Ramos (cell line): ENCODE measurements around the gene SRP72.
"Not testable (repeated sequence)": the region's sequence is repeated elsewhere in the genome, so short reads cannot be mapped to it uniquely, and the experiment has no call there.

Experiments
- in situ Hi-C: fragments of 300-500 bp; cut with MboI; formaldehyde crosslinking; loops from one replicate; pipeline ENCODE4 v1.14.3; 2022; ENCODE audit warnings: low sequenced_read_pairs; ENCODE audit not compliant: unreplicated experiment

The SRP72 gene

GRCh38 chr4:56467284-56468096, at the start of gene SRP72:
Gene SRP72, plus strand, starts transcription at chr4:56467617. Its CDS starts 19 bp downstream, at chr4:56467636.
- in situ Hi-C loops: no loop called here

GRCh38 chr4:56424176-56424575, 43.2 kb upstream of the SRP72 start:
- in situ Hi-C loops: no loop called here

GRCh38 chr4:56424697-56425514, 42.5 kb upstream of the SRP72 start:
- in situ Hi-C loops: no loop called here

- in situ Hi-C loops: no loop called here
These were observed 41.9 kb upstream of the SRP72 start for GRCh38 chr4:56425518-56425917.

- in situ Hi-C loops: no loop called here
These were observed 41.1 kb upstream of the SRP72 start for GRCh38 chr4:56426273-56426672.

GRCh38 chr4:56427179-56427578, 40.2 kb upstream of the SRP72 start:
- in situ Hi-C loops: no loop called here

- in situ Hi-C loops: no loop called here
These were observed 37.2 kb upstream of the SRP72 start for GRCh38 chr4:56430203-56430602.

- in situ Hi-C loops: no loop called here
These were observed 34.1 kb upstream of the SRP72 start for GRCh38 chr4:56433280-56433679.

- in situ Hi-C loops: no loop called here
These were observed 32.7 kb upstream of the SRP72 start for GRCh38 chr4:56434599-56435139.

GRCh38 chr4:56435140-56435926, 32.1 kb upstream of the SRP72 start, which contains the start of gene PPAT:
Gene PPAT, minus strand, starts transcription at chr4:56435615. Its CDS starts 138 bp downstream, at chr4:56435477.
- in situ Hi-C loops: no loop called here

- in situ Hi-C loops: no loop called here
These were observed 28.7 kb upstream of the SRP72 start for GRCh38 chr4:56438766-56439165.

GRCh38 chr4:56440983-56441382, 26.4 kb upstream of the SRP72 start:
- in situ Hi-C loops: no loop called here

- in situ Hi-C loops: no loop called here
These were observed 22.7 kb upstream of the SRP72 start for GRCh38 chr4:56444719-56445118.

GRCh38 chr4:56445699-56446098, 21.7 kb upstream of the SRP72 start:
- in situ Hi-C loops: no loop called here

- in situ Hi-C loops: no loop called here
These were observed 19.1 kb upstream of the SRP72 start for GRCh38 chr4:56448301-56448700.

- in situ Hi-C loops: not testable (repeated sequence)
These were observed 17.9 kb upstream of the SRP72 start for GRCh38 chr4:56449475-56449874.

GRCh38 chr4:56450342-56450741, 17.1 kb upstream of the SRP72 start:
- in situ Hi-C loops: no loop called here

- in situ Hi-C loops: no loop called here
These were observed 7.3 kb upstream of the SRP72 start for GRCh38 chr4:56460085-56460484.

GRCh38 chr4:56462157-56462556, 5.3 kb upstream of the SRP72 start:
- in situ Hi-C loops: no loop called here

GRCh38 chr4:56463711-56464110, 3.7 kb upstream of the SRP72 start:
- in situ Hi-C loops: no loop called here
